ENCODE results near the gene COLGALT1. TPM values are rescaled to one million over a fixed set of nuclear protein-coding genes. Genes with fewer than 3 reads are reported as not detected.

Gene COLGALT1
- total and polyA plus RNA-seq, 4 donors = 14.4 to 32.2 (median 22.5) TPM

- H3K4me1 ChIP-seq (ENCODE audit: control insufficient read depth in 4 of 4, insufficient read depth in 4 of 4, low read length in 3 of 4) = no peaks in the 10 kb centered on the region
- WGBS = 97% methylated on average over 11 of the region's 11 CpGs
- no peaks in the 10 kb centered on the region for H3K27me3 ChIP-seq (ENCODE audit: control insufficient read depth in 4 of 4, insufficient read depth in 4 of 4, low read length in 3 of 4)
- TF ChIP-seq FOXA1 (IDR thresholded peaks at IDR 0.05) = no peak
- no peak for TF ChIP-seq FOXA2 (IDR thresholded peaks at IDR 0.05)
- TF ChIP-seq ATF3 (IDR thresholded peaks at IDR 0.05) = no peak
- no peak for TF ChIP-seq CTCF (IDR thresholded peaks at IDR 0.05; ENCODE audit: low read depth, low read length, missing input control)
- no peak for TF ChIP-seq TAF1 (conservative IDR thresholded peaks at IDR 0.05)
- TF ChIP-seq YY1 (IDR thresholded peaks at IDR 0.05) = no peak
- no peak for TF ChIP-seq NR2F2 (IDR thresholded peaks at IDR 0.05)
- TF ChIP-seq, protein P1, sequence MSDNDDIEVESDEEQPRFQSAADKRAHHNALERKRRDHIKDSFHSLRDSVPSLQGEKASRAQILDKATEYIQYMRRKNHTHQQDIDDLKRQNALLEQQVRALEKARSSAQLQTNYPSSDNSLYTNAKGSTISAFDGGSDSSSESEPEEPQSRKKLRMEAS (IDR thresholded peaks at IDR 0.05) = no peak
- TF ChIP-seq, protein P2, sequence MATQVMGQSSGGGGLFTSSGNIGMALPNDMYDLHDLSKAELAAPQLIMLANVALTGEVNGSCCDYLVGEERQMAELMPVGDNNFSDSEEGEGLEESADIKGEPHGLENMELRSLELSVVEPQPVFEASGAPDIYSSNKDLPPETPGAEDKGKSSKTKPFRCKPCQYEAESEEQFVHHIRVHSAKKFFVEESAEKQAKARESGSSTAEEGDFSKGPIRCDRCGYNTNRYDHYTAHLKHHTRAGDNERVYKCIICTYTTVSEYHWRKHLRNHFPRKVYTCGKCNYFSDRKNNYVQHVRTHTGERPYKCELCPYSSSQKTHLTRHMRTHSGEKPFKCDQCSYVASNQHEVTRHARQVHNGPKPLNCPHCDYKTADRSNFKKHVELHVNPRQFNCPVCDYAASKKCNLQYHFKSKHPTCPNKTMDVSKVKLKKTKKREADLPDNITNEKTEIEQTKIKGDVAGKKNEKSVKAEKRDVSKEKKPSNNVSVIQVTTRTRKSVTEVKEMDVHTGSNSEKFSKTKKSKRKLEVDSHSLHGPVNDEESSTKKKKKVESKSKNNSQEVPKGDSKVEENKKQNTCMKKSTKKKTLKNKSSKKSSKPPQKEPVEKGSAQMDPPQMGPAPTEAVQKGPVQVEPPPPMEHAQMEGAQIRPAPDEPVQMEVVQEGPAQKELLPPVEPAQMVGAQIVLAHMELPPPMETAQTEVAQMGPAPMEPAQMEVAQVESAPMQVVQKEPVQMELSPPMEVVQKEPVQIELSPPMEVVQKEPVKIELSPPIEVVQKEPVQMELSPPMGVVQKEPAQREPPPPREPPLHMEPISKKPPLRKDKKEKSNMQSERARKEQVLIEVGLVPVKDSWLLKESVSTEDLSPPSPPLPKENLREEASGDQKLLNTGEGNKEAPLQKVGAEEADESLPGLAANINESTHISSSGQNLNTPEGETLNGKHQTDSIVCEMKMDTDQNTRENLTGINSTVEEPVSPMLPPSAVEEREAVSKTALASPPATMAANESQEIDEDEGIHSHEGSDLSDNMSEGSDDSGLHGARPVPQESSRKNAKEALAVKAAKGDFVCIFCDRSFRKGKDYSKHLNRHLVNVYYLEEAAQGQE (IDR thresholded peaks at IDR 0.05) = no peak
- no peak for TF ChIP-seq HNF4A (conservative IDR thresholded peaks at IDR 0.05)
- no peak for TF ChIP-seq HNF4G (IDR thresholded peaks at IDR 0.05)
- no peak for TF ChIP-seq EGR1 (IDR thresholded peaks at IDR 0.05; ENCODE audit: low read depth in 2 of 2)
- TF ChIP-seq RAD21 (IDR thresholded peaks at IDR 0.05) = no peak
- no peak for TF ChIP-seq RXRA (IDR thresholded peaks at IDR 0.05)
- TF ChIP-seq, protein P3, sequence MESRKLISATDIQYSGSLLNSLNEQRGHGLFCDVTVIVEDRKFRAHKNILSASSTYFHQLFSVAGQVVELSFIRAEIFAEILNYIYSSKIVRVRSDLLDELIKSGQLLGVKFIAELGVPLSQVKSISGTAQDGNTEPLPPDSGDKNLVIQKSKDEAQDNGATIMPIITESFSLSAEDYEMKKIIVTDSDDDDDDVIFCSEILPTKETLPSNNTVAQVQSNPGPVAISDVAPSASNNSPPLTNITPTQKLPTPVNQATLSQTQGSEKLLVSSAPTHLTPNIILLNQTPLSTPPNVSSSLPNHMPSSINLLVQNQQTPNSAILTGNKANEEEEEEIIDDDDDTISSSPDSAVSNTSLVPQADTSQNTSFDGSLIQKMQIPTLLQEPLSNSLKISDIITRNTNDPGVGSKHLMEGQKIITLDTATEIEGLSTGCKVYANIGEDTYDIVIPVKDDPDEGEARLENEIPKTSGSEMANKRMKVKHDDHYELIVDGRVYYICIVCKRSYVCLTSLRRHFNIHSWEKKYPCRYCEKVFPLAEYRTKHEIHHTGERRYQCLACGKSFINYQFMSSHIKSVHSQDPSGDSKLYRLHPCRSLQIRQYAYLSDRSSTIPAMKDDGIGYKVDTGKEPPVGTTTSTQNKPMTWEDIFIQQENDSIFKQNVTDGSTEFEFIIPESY (IDR thresholded peaks at IDR 0.05) = no peak
- no peak for TF ChIP-seq GABPA (IDR thresholded peaks at IDR 0.05 in 1 of 2, conservative IDR thresholded peaks at IDR 0.05 in 1 of 2)
- TF ChIP-seq JUND (IDR thresholded peaks at IDR 0.05) = no peak
- no peak for TF ChIP-seq SP1 (IDR thresholded peaks at IDR 0.05)
- no peak overlapping the region for H3K4me3 ChIP-seq (ENCODE audit: low read depth in 1 of 3, low read length in 3 of 3)
- DNase-seq (ENCODE audit: low spot score) = peak; percentile 53
- peaks cover 13 to 41% (median 18%) of the 10 kb centered on the region in 4 donors for H3K36me3 ChIP-seq (ENCODE audit: control insufficient read depth in 4 of 4, insufficient read depth in 3 of 4, low read depth in 1 of 4, low read length in 3 of 4)
- no peak overlapping the region for H3K27ac ChIP-seq (ENCODE audit: low read depth in 1 of 2, low read length in 2 of 2)
- H3K9me3 ChIP-seq (ENCODE audit: control insufficient read depth in 4 of 4, low read length in 3 of 4) = no peaks in the 10 kb centered on the region
- no peak overlapping the region for H3K9ac ChIP-seq (ENCODE audit: low read depth in 1 of 2, low read length in 2 of 2)
Observed at GRCh38 chr19:17575871-17576757, 20.7 kb downstream of the COLGALT1 start.
